ENCODE data around the gene CCDC183.
A peak's percentile ranks its signal among the peaks of the same experiment; 100 is the strongest.

Gene CCDC183

GRCh38 chr9:136808806-136809158 is 12.6 kb downstream of the CCDC183 start:
- Histone ChIP-seq H3K27me3 (no peaks in the 10 kb centered on the region), H3K27ac (peak overlapping the region; percentile 69 to 98 (median 95)), H3K9me3 (replicated peaks in 1 of 11) (no peaks in the 10 kb centered on the region), H3K4me3 (peak overlapping the region; percentile 76 to 100 (median 100)), H3K4me1 (peaks cover 44 to 64% (median 52%) of the 10 kb centered on the region in 10 experiments), H3K36me3 (peaks cover 25 to 76% (median 65%) of the 10 kb centered on the region in 11 experiments), H4K20me1 (peaks cover 26 to 81% (median 56%) of the 10 kb centered on the region in 11 experiments; a peak in 20 of 22 replicates), H3K9ac (peak overlapping the region; percentile 84 to 99 (median 98)), H3K4me2 (peak overlapping the region; percentile 82 to 99 (median 95))
- TF ChIP-seq Cebpa-rat (IDR thresholded peaks at IDR 0.05): no peak

GRCh38 chr9:136814725-136815421 is 18.7 kb downstream of the CCDC183 start:
- Histone ChIP-seq H3K36me3 (peaks cover 50 to 98% (median 87%) of the 10 kb centered on the region in 11 experiments), H3K27ac (no peak overlapping the region), H3K4me1 (peaks cover 13 to 44% (median 27%) of the 10 kb centered on the region in 10 experiments), H3K4me2 (no peak overlapping the region; a peak in 1 of 22 replicates), H4K20me1 (peaks cover 36 to 98% (median 82%) of the 10 kb centered on the region in 11 experiments; a peak in 21 of 22 replicates), H3K27me3 (no peaks in the 10 kb centered on the region), H3K9ac (peak overlapping the region in 4 of 11 experiments; percentile 3 to 36 (median 5); a peak in 2 of 22 replicates), H3K4me3 (no peak overlapping the region), H3K9me3 (replicated peaks in 1 of 11) (no peaks in the 10 kb centered on the region)
- no peak for TF ChIP-seq Cebpa-rat (IDR thresholded peaks at IDR 0.05)

- peaks cover 46 to 98% (median 84%) of the 10 kb centered on the region in 11 experiments for H3K36me3 ChIP-seq
- H3K4me2 ChIP-seq: no peak overlapping the region
- H3K27ac ChIP-seq: no peak overlapping the region
- no peak overlapping the region for H3K4me3 ChIP-seq
- TF ChIP-seq Cebpa-rat (IDR thresholded peaks at IDR 0.05): no peak
- peaks cover 7 to 39% (median 22%) of the 10 kb centered on the region in 10 experiments for H3K4me1 ChIP-seq
- H3K9me3 ChIP-seq (replicated peaks in 1 of 11): no peaks in the 10 kb centered on the region
- peaks cover 30 to 98% (median 81%) of the 10 kb centered on the region in 11 experiments; a peak in 21 of 22 replicates for H4K20me1 ChIP-seq
- no peaks in the 10 kb centered on the region for H3K27me3 ChIP-seq
- H3K9ac ChIP-seq: peak overlapping the region in 3 of 11 experiments; percentile 5 to 36 (median 5); a peak in 1 of 22 replicates
These were observed 19.3 kb downstream of the CCDC183 start for GRCh38 chr9:136815422-136815782.

GRCh38 chr9:136820971-136821825 is 25.1 kb downstream of the CCDC183 start:
- no peak overlapping the region for H3K4me3 ChIP-seq

GRCh38 chr9:136821826-136822544 is 25.8 kb downstream of the CCDC183 start:
- Histone ChIP-seq H3K27ac (no peak overlapping the region), H3K4me2 (no peak overlapping the region), H3K36me3 (peaks cover 51 to 94% (median 78%) of the 10 kb centered on the region in 11 experiments)

More at GRCh38 chr9:136820971-136821825, 25.1 kb downstream of the CCDC183 start:
- Histone ChIP-seq H4K20me1 (peaks cover 21 to 94% (median 74%) of the 10 kb centered on the region in 11 experiments; a peak in 21 of 22 replicates), H3K9ac (no peak overlapping the region), H3K4me2 (no peak overlapping the region), H3K9me3 (replicated peaks in 1 of 11) (no peaks in the 10 kb centered on the region), H3K27ac (no peak overlapping the region), H3K36me3 (peaks cover 44 to 94% (median 77%) of the 10 kb centered on the region in 11 experiments), H3K4me1 (no peaks in the 10 kb centered on the region), H3K27me3 (no peaks in the 10 kb centered on the region)
- TF ChIP-seq Cebpa-rat (IDR thresholded peaks at IDR 0.05): no peak

GRCh38 chr9:136823136-136824046 is 27.3 kb downstream of the CCDC183 start:
- Histone ChIP-seq H3K27ac (no peak overlapping the region), H3K9ac (peak overlapping the region in 1 of 11 experiments; percentile 24; a peak in 1 of 22 replicates), H3K4me2 (no peak overlapping the region), H3K4me3 (no peak overlapping the region), H3K27me3 (no peaks in the 10 kb centered on the region), H3K36me3 (peaks cover 58 to 94% (median 81%) of the 10 kb centered on the region in 11 experiments), H3K4me1 (no peaks in the 10 kb centered on the region), H4K20me1 (peaks cover 21 to 94% (median 79%) of the 10 kb centered on the region in 11 experiments; a peak in 21 of 22 replicates), H3K9me3 (replicated peaks in 1 of 11) (no peaks in the 10 kb centered on the region)
- TF ChIP-seq Cebpa-rat (IDR thresholded peaks at IDR 0.05): no peak

More at GRCh38 chr9:136821826-136822544, 25.8 kb downstream of the CCDC183 start:
- no peak for TF ChIP-seq Cebpa-rat (IDR thresholded peaks at IDR 0.05)
- Histone ChIP-seq H4K20me1 (peaks cover 21 to 94% (median 81%) of the 10 kb centered on the region in 11 experiments; a peak in 21 of 22 replicates), H3K9ac (no peak overlapping the region), H3K9me3 (replicated peaks in 1 of 11) (no peaks in the 10 kb centered on the region), H3K4me3 (no peak overlapping the region), H3K4me1 (no peaks in the 10 kb centered on the region), H3K27me3 (no peaks in the 10 kb centered on the region)

- Histone ChIP-seq H4K20me1 (peaks cover 21 to 99% (median 77%) of the 10 kb centered on the region in 11 experiments; a peak in 21 of 22 replicates), H3K9ac (no peak overlapping the region; a peak in 1 of 22 replicates), H3K27ac (no peak overlapping the region), H3K4me2 (no peak overlapping the region), H3K36me3 (peaks cover 71 to 97% (median 87%) of the 10 kb centered on the region in 11 experiments), H3K4me1 (no peaks in the 10 kb centered on the region), H3K9me3 (replicated peaks in 1 of 11) (no peaks in the 10 kb centered on the region), H3K27me3 (no peaks in the 10 kb centered on the region), H3K4me3 (no peak overlapping the region)
- TF ChIP-seq Cebpa-rat (IDR thresholded peaks at IDR 0.05): no peak
These were observed 28.5 kb downstream of the CCDC183 start for GRCh38 chr9:136824496-136825225.

Measured in BLaER1 treated with 17β-estradiol and CSF1 and Interleukin-3, amounts not matched to agents 10 nM and 100 nM (cell line).